Measurements from ENCODE around the gene GRIN2A.

- TF ChIP-seq YY1 (IDR thresholded peaks at IDR 0.05; ENCODE audit: insufficient read depth, insufficient read length): no peak
- no peak for TF ChIP-seq ZNF274 (IDR thresholded peaks at IDR 0.05; ENCODE audit: low read depth, low read length)
Observed at GRCh38 chr16:9849697-9850245, 332.5 kb downstream of the GRIN2A start.

Measured in NT2/D1 (cell line).